Left ventricle myocardium inferior (tissue), 1 donor: ENCODE measurements around the gene METRN. TPM values are rescaled to one million over a fixed set of nuclear protein-coding genes. Genes with fewer than 3 reads are reported as not detected.

Experiments used
- DNase-seq: peaks from one replicate; pipeline ENCODE4 v3.0.0-alpha.2; 2020
- H3K27ac ChIP-seq: fragments of 200-600 bp; replicated peaks from 2 replicates; pipeline ENCODE4 v1.8.0; 2021
- H3K27me3 ChIP-seq: fragments of 200-600 bp; 2 replicates; pipeline ENCODE4 v1.8.0; 2021; ENCODE audit warnings: low read depth
- H3K36me3 ChIP-seq: fragments of 200-600 bp; 2 replicates; pipeline ENCODE4 v1.8.0; 2021
- H3K4me1 ChIP-seq: fragments of 200-600 bp; 2 replicates; pipeline ENCODE4 v1.8.0; 2021
- H3K4me3 ChIP-seq: fragments of 200-600 bp; 2 replicates; pipeline ENCODE4 v1.8.0; 2021; ENCODE audit warnings: mild to moderate bottlenecking, moderate library complexity
- H3K9me3 ChIP-seq: fragments of 200-600 bp; replicated peaks from 2 replicates; pipeline ENCODE4 v1.8.0; 2021
- intact Hi-C: fragments of 100-400 bp; cut with micrococcal nuclease; formaldehyde crosslinking; loops from one replicate; pipeline ENCODE4 v1.11.0; 2022
- total RNA-seq: library from RNA; stranded (reverse); fragmentation: NEBNext Ultra II Directional; extraction: Animal tissue kit (Norgen Biotek cat#: 25700); gene quantifications from one replicate; pipeline ENCODE4 v1.2.1, GENCODE V29; 2021
- TF ChIP-seq, protein P1 (sequence below): fragments of 200-600 bp; IDR thresholded peaks from 2 replicates; pipeline ENCODE4 v1.8.0; 2021; ENCODE audit warnings: antibody characterized with exemption, mild to moderate bottlenecking, borderline replicate concordance
- donor health status: DM: no; HTN: yes; CAD: no; lungs with severe emphysema.

METRN gene
- total RNA-seq, 1 donor from 2014 or later, result 62.5 TPM

DNA sequence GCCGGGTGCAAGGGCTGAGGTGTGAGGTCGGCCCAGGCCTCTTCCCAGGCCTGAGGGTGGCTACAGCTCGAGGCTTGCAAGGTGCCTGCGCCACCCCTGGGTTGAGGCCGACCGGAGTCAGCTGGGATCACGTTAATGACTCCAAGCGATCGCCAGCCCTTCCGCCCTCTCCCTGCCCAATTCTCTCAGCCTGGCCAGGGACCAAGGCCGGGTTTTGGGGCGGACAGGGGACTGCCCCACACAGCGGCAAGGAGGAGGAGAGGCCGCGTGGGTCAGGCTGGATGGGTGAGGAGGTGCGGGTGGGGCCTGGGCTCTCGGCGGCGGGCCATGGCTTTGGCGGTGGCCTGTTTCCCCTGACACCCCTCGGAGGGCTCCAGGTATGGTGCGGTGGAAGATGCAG, 21.6 kb upstream of the METRN start:
- H3K36me3 ChIP-seq, result no peaks in the 10 kb centered on the region
- peaks cover 48% of the 10 kb centered on the region for H3K4me1 ChIP-seq
- no peak overlapping the region for H3K27ac ChIP-seq
- no peaks in the 10 kb centered on the region for H3K9me3 ChIP-seq
- H3K27me3 ChIP-seq, result peaks cover 74% of the 10 kb centered on the region
- no peak overlapping the region for H3K4me3 ChIP-seq
- DNase-seq, result no peak
- intact Hi-C loops, result no loop called here
- TF ChIP-seq, protein P1, sequence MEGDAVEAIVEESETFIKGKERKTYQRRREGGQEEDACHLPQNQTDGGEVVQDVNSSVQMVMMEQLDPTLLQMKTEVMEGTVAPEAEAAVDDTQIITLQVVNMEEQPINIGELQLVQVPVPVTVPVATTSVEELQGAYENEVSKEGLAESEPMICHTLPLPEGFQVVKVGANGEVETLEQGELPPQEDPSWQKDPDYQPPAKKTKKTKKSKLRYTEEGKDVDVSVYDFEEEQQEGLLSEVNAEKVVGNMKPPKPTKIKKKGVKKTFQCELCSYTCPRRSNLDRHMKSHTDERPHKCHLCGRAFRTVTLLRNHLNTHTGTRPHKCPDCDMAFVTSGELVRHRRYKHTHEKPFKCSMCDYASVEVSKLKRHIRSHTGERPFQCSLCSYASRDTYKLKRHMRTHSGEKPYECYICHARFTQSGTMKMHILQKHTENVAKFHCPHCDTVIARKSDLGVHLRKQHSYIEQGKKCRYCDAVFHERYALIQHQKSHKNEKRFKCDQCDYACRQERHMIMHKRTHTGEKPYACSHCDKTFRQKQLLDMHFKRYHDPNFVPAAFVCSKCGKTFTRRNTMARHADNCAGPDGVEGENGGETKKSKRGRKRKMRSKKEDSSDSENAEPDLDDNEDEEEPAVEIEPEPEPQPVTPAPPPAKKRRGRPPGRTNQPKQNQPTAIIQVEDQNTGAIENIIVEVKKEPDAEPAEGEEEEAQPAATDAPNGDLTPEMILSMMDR, result no peak

DNA sequence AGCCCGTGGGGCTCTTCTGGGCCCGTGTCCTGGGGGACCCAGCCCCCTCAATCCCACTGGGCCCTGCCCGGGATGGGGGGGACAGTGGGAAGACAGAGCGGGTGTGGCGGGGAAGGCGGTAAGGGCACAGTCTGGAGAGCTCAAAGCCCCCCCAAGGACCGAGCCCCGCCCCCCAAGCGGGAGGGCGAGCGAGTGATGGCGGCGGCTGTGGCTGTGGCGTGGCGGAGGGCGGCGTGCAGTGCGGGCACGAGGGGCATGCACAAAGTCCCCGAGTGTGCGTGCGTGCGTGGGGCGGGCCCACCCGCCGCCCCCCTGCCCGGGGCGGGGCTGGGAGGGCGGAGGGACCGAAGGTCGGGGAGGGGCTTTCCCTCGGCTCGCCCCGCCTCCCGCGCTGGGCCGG, 21.2 kb upstream of the METRN start:
- intact Hi-C loops, result no loop called here
- no peaks in the 10 kb centered on the region for H3K9me3 ChIP-seq
- peaks cover 78% of the 10 kb centered on the region for H3K27me3 ChIP-seq
- H3K4me1 ChIP-seq, result peaks cover 44% of the 10 kb centered on the region
- H3K27ac ChIP-seq, result no peak overlapping the region
- H3K4me3 ChIP-seq, result peak overlapping the region; percentile 23
- H3K36me3 ChIP-seq, result no peaks in the 10 kb centered on the region
- DNase-seq, result no peak
- TF ChIP-seq, protein P1, result no peak

DNA sequence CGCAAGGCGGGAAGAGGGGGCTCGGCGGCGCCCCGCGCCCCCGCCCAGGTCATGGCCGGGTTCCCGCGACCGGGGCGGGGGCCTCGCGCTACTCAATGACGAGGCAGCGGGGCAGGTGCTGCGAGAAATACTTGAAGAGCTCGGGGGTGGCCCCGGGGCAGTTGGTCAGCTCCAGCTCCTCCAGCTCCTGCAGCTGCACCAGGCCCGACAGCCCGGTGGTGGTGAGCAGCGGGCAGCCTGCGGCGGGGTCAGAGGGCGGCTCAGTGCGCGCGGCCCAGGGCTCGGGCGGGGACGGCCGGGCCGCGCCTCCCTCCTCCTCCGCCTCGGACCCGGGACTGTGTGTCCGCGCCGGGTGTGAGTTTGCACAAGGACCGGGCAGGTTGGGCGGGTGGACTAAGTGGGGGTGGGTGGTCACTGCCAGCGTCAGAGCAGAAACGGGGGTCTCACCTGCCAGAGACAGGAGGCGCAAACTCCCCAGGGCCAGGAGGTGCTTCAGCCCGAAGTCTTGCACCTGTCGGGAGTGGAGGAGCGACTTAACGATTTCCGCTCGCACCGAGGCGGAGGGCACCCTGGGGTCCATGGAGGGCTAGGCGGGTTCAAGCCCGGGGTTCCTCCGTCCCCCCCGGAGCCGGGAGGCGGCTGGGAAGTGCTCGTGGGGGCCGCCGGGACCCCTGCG, 20.6 kb upstream of the METRN start:
- Histone ChIP-seq H3K27ac (no peak overlapping the region), H3K9me3 (no peaks in the 10 kb centered on the region), H3K36me3 (no peaks in the 10 kb centered on the region), H3K4me3 (peak overlapping the region; percentile 23), H3K27me3 (peaks cover 83% of the 10 kb centered on the region), H3K4me1 (peaks cover 39% of the 10 kb centered on the region)
- TF ChIP-seq, protein P1, result no peak
- intact Hi-C loops, result no loop called here
- DNase-seq, result no peak

DNA sequence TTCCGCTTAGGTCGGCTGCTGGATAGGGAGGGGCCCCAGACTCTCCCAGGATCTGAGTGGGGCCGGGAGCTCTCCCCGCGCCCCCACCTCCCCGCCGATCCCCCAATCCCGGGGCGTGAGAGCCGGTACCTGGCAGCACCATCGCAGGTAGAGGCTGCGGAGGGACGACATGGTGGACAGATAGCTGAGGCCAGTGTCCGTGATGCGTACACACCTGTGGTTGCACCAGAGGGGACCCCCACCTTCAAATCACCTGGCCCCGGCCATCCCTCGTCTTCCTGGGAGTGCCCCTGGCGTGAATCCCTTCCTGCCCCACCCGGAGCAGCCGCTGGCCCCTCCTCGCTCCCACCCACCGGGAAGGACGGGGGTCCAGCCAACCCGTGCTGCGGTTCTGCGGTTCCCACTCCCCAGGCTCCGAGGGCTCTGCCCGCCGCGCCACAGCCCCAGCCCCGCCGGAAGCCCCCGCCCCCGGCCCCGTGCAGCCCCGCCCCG, 20.0 kb upstream of the METRN start:
- peaks cover 33% of the 10 kb centered on the region for H3K4me1 ChIP-seq
- H3K9me3 ChIP-seq, result no peaks in the 10 kb centered on the region
- no peak overlapping the region for H3K27ac ChIP-seq
- DNase-seq, result no peak
- TF ChIP-seq, protein P1, result no peak
- H3K4me3 ChIP-seq, result peak overlapping the region; percentile 23
- H3K36me3 ChIP-seq, result no peaks in the 10 kb centered on the region
- peaks cover 89% of the 10 kb centered on the region for H3K27me3 ChIP-seq
- intact Hi-C loops, result no loop called here

DNA sequence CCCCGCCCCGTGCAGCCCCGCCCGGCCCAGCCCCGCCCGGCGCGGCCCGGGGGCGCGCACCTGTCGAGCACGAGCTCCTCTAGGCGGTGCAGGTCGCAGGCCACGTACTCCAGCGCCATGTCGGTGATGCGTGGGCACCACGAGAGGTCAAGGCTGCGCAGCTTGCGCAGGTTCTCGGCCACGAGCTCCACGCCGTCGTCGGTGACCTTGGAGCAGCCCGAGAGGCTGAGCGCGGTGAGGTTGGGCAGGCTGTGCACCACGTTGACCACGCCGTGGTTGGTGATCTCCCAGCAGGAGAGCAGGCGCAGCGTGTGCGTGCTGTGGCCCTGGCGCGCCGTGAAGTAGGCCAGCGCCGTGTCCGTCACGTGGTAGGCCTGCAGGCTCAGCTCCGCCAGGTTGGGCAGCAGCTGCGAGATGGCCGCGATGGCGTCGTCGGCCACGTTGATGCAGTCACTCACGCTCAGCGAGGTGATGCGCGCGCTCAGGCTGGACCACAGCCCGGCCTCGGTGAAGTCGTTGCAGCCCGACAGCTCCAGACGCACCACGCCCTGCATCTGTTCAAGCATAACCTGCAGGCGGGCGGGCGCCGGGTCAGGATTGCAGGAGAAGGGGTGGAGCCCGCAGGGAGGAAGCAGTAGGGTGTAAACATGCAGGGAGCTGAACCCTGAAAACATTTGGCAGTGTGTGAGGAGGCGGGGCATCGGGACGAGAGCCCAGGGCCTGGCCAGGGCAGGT, 19.4 kb upstream of the METRN start:
- intact Hi-C loops, result no loop called here
- TF ChIP-seq, protein P1, result no peak
- no peak for DNase-seq
- Histone ChIP-seq H3K4me1 (peaks cover 32% of the 10 kb centered on the region), H3K27me3 (peaks cover 95% of the 10 kb centered on the region), H3K9me3 (no peaks in the 10 kb centered on the region), H3K4me3 (peak overlapping the region; percentile 40), H3K36me3 (no peaks in the 10 kb centered on the region), H3K27ac (no peak overlapping the region)
